Activated B cell treated with CpG ODN at 0.5 μM for 24 hours (primary cell): Measurements from ENCODE around the gene ANKRD17. TPM values are rescaled to one million over a fixed set of nuclear protein-coding genes. Genes with fewer than 3 reads are reported as not detected.
A peak's percentile ranks its signal among the peaks of the same experiment; 100 is the strongest.

ENCODE experiments used
- ATAC-seq: fragments of 200-7000 bp; cut with Tn5 transposase; one replicate; pipeline ENCODE4 v1.10.0; 2021; ENCODE audit warnings: low read depth, mild to moderate bottlenecking, moderate library complexity
- CTCF ChIA-PET: fragments of 350-600 bp; sonication (Branson Sonifier 250); formaldehyde crosslinking; loops from one replicate; lab custom pipeline; 2021; ENCODE audit warnings: antibody characterized with exemption; lab: Charles Lee
- POLR2A ChIA-PET: fragments of 350-600 bp; sonication (Branson Sonifier 250); formaldehyde crosslinking; loops from one replicate; lab custom pipeline; 2021; ENCODE audit warnings: antibody characterized with exemption; lab: Charles Lee
- DNase-seq: peaks from one replicate; pipeline ENCODE4 v3.0.0; 2022
- H3K27ac Mint-ChIP-seq: one replicate; pipeline ENCODE4 v1.8.0; 2020; ENCODE audit warnings: mixed read lengths
- H3K27me3 Mint-ChIP-seq: one replicate; pipeline ENCODE4 v1.8.0; 2021; ENCODE audit warnings: mixed read lengths
- H3K36me3 Mint-ChIP-seq: one replicate; pipeline ENCODE4 v1.8.0; 2021; ENCODE audit warnings: low read depth, mixed read lengths
- H3K4me1 Mint-ChIP-seq: one replicate; pipeline ENCODE4 v1.8.0; 2021; ENCODE audit warnings: mixed read lengths
- H3K4me3 Mint-ChIP-seq: one replicate; pipeline ENCODE4 v1.8.0; 2020; ENCODE audit warnings: mild to moderate bottlenecking, mixed read lengths
- H3K9me3 Mint-ChIP-seq: one replicate; pipeline ENCODE4 v1.8.0; 2020; ENCODE audit warnings: mixed read lengths
- intact Hi-C: fragments of 100-400 bp; cut with micrococcal nuclease; formaldehyde crosslinking; loops from one replicate; pipeline ENCODE4 v1.15.1; 2024
- total RNA-seq: library from RNA; stranded (reverse); gene quantifications from 2 replicates; pipeline ENCODE4 v1.2.3, GENCODE V29; 2022
- TF ChIP-seq, protein P1 (sequence below): fragments of 200-600 bp; IDR thresholded peaks from one replicate; pipeline ENCODE4 v1.8.0; 2022; ENCODE audit warnings: antibody characterized with exemption, mild to moderate bottlenecking

Gene ANKRD17
- total RNA-seq, 1 donor from 2014 or later = 61.4 TPM

DNA sequence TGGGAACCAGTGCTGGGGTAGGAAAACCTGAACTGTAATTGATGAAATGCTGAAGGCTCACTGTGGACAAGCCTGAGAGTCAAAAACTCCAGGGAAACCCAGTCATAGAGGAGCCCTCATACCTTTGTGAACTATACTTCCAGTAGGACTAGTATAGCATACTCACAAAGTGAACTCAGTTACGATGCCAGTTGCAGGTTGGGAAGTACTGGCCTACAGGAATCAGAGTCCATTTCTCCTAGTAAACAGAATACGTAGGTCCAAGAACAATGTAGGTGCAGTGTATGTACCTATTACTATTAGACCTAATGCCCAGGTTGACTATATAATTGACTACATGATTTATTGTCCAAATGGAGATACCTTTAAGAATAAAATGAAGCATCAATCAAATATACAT, 8.5 kb upstream of the ANKRD17 start:
- intact Hi-C loops = no loop called here
- ATAC-seq (no peak), DNase-seq (no peak)
- H3K36me3 Mint-ChIP-seq = peaks cover 2% of the 10 kb centered on the region
- no peaks in the 10 kb centered on the region for H3K4me1 Mint-ChIP-seq
- TF ChIP-seq, protein P1, sequence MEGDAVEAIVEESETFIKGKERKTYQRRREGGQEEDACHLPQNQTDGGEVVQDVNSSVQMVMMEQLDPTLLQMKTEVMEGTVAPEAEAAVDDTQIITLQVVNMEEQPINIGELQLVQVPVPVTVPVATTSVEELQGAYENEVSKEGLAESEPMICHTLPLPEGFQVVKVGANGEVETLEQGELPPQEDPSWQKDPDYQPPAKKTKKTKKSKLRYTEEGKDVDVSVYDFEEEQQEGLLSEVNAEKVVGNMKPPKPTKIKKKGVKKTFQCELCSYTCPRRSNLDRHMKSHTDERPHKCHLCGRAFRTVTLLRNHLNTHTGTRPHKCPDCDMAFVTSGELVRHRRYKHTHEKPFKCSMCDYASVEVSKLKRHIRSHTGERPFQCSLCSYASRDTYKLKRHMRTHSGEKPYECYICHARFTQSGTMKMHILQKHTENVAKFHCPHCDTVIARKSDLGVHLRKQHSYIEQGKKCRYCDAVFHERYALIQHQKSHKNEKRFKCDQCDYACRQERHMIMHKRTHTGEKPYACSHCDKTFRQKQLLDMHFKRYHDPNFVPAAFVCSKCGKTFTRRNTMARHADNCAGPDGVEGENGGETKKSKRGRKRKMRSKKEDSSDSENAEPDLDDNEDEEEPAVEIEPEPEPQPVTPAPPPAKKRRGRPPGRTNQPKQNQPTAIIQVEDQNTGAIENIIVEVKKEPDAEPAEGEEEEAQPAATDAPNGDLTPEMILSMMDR = no peak
- no peak overlapping the region for H3K4me3 Mint-ChIP-seq
- no peak overlapping the region for H3K27ac Mint-ChIP-seq
- no peaks in the 10 kb centered on the region for H3K27me3 Mint-ChIP-seq
- no peaks in the 10 kb centered on the region for H3K9me3 Mint-ChIP-seq
- POLR2A ChIA-PET = no interaction called here
- CTCF ChIA-PET = no interaction called here

DNA sequence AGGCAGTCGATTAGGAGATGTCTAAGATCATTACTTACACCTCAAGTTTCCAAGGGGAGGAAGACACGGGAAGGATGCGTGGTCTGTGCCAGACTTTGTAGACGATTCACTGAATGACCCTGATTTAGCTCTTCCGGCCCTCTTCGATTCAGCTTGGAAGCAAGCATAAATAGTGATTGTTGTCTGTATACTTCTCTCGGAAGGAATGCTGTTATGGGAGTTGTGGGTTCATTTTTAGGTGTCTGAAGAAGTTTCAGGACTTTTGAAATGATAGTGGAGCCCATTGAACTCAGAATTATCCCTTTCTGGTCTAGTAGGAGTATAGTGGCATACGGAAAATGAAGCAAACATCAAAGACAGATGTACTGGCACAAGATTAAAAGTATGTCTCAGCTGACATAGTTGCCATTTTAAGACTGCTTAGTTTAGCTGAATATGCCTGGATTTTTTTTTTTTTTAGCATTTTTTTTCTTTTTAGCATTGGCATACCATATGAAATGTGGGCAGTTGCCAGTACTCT, 1.0 kb upstream of the ANKRD17 start:
- DNase-seq (no peak), ATAC-seq (peak; percentile 0)
- intact Hi-C loops = loop anchor here (1.0 to 5.0 kb wide), 5 partner anchors 117 to 899 kb away; partner anchors contain the start of genes COX18 and MTHFD2L
- H3K27me3 Mint-ChIP-seq = no peaks in the 10 kb centered on the region
- ChIA-PET CTCF (interaction anchor here (1.2 to 1.9 kb wide), 2 partner anchors 36 to 186 kb away, joined by 4 read pairs; no protein-coding TSS in a partner anchor), POLR2A (interaction anchor here (0.8 to 4.7 kb wide), 7 partner anchors 16 to 330 kb away, joined by 3 to 69 read pairs (median 14); partner anchors contain the start of gene COX18)
- no peaks in the 10 kb centered on the region for H3K9me3 Mint-ChIP-seq
- TF ChIP-seq, protein P1 = no peak
- peaks cover 21% of the 10 kb centered on the region for H3K36me3 Mint-ChIP-seq
- peak overlapping the region; percentile 99 for H3K27ac Mint-ChIP-seq
- H3K4me3 Mint-ChIP-seq = peak overlapping the region; percentile 98
- peaks cover 58% of the 10 kb centered on the region for H3K4me1 Mint-ChIP-seq

DNA sequence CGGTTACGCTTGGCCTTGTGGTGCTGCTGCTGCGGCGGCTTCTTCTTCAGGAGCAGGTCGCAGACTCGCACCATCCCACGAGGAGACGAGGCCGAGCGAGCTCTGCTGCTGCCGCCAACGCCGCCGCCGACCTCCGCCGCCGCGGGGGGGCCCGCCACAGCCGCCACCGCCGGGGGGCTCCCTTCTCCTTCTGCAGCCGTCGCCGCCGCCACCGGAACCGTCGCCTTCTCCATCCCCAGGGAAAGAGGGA, 237 bp downstream of the ANKRD17 start:
- DNase-seq (no peak), ATAC-seq (peak; percentile 35)
- Mint-ChIP-seq H3K36me3 (peaks cover 29% of the 10 kb centered on the region), H3K27ac (peak overlapping the region; percentile 99), H3K27me3 (no peaks in the 10 kb centered on the region), H3K4me3 (peak overlapping the region; percentile 98), H3K9me3 (no peaks in the 10 kb centered on the region), H3K4me1 (peaks cover 67% of the 10 kb centered on the region)
- POLR2A ChIA-PET = interaction anchor here (0.6 to 4.7 kb wide), 20 partner anchors 13 to 926 kb away, joined by 3 to 69 read pairs (median 4); partner anchors contain the start of gene COX18
- intact Hi-C loops = loop anchor here (1.0 to 5.0 kb wide), 5 partner anchors 13 to 900 kb away; partner anchors contain the start of gene MTHFD2L
- TF ChIP-seq, protein P1 = no peak
- CTCF ChIA-PET = interaction anchor here (1.2 to 1.9 kb wide), 2 partner anchors 35 to 188 kb away, joined by 4 read pairs; no protein-coding TSS in a partner anchor

DNA sequence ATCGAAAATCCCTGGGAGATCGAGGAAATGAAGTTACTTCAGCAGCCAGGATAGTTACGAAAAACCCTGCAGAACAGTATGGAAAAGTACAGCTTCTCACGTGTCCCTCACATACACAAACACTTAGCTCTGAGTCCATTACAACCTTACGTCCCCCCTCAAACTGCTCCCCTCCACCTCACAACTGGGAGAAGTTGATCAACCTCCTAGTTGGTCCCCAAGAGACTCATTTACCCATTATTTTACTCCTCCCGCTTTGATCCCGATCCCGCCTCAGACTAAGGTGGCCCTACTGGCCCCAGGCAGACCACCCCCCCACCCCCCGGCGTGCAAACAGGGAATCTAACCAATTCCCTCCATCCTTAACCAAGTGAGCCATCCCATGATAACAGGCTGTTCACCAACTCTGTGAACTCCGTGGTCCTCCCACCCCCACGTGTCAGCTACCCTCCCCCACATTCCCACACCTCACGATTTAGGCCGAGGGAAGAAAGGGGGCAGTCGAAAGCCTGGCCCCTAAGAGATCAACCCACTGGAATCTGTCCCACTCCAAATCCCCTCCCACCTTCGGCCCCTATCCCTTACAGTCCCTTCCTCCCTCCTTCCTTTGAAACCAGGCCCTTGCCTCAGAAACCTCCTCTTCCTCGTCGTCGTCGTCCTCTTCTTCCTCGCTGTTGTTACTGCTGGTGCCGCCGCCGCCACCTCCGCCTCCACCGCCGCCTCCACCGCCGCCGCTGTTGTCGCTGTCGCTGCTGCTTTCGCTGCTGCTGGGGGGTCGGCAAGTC, 755 bp downstream of the ANKRD17 start:
- Mint-ChIP-seq H3K36me3 (peaks cover 34% of the 10 kb centered on the region), H3K27me3 (no peaks in the 10 kb centered on the region), H3K4me1 (peaks cover 72% of the 10 kb centered on the region), H3K9me3 (no peaks in the 10 kb centered on the region), H3K27ac (peak overlapping the region; percentile 99), H3K4me3 (peak overlapping the region; percentile 98)
- TF ChIP-seq, protein P1 = no peak
- ChIA-PET CTCF (interaction anchor here (1.1 to 2.8 kb wide), 7 partner anchors 35 to 188 kb away, joined by 3 to 14 read pairs (median 4); no protein-coding TSS in a partner anchor), POLR2A (interaction anchor here (0.6 to 4.7 kb wide), 16 partner anchors 9 to 925 kb away, joined by 3 to 69 read pairs (median 4); partner anchors contain the start of gene COX18)
- no peak for ATAC-seq
- DNase-seq = no peak
- intact Hi-C loops = loop anchor here (1.0 to 5.0 kb wide), 10 partner anchors 13 to 901 kb away; partner anchors contain the start of gene MTHFD2L
